Choroid plexus epithelial cell (primary cell): Measurements from ENCODE around the gene KIAA1328.

Experiments used
- DNase-seq: peaks from one replicate; pipeline ENCODE4 v3.0.0-alpha.2; 2010; ENCODE audit warnings: low read depth
- H3K4me3 ChIP-seq: 2 replicates; pipeline ENCODE4 v1.5.1; 2011; ENCODE audit warnings: low read depth, mild to moderate bottlenecking, control low read depth, low read length, moderate library complexity
- TF ChIP-seq, protein P1 (sequence below): conservative IDR thresholded peaks from 2 replicates; pipeline ENCODE4 v1.5.1; 2011; ENCODE audit warnings: low read depth, mild to moderate bottlenecking, control low read depth, inconsistent platforms, low read length, moderate library complexity

KIAA1328 gene

DNA sequence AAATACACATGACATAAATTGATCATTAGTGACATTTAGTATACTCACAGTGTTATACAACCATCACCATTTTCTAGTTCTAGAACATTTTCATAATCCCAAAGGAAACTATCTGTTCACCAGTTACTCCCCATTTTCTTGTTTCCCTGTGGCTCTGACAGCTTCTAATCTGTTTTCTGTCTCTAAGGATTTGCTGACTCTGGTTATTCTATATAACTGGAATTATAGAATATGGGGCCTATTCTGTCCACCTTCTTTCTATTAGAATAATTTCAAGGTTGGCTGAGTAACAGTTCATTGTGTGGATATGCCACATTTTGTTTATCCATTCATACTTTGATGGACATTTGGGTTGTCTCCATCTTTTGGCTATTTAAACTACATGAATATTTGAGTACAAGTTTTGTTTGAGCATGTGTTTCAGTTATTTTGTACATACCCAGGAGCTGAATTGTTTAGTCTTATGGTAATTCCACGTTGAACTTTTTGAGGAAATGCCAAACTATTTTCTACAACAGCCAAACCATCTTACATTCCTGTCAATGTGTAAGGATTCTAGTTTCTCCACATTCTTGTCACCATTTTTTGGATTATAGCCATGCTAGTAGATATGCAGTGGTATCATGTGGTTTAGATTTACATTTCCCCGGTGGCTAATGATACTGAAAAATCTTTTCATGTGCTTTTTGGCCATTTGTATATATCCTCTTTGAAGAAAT, 20.5 kb downstream of the KIAA1328 start:
- no peak overlapping the region for H3K4me3 ChIP-seq
- DNase-seq = peak; percentile 89
- TF ChIP-seq, protein P1, sequence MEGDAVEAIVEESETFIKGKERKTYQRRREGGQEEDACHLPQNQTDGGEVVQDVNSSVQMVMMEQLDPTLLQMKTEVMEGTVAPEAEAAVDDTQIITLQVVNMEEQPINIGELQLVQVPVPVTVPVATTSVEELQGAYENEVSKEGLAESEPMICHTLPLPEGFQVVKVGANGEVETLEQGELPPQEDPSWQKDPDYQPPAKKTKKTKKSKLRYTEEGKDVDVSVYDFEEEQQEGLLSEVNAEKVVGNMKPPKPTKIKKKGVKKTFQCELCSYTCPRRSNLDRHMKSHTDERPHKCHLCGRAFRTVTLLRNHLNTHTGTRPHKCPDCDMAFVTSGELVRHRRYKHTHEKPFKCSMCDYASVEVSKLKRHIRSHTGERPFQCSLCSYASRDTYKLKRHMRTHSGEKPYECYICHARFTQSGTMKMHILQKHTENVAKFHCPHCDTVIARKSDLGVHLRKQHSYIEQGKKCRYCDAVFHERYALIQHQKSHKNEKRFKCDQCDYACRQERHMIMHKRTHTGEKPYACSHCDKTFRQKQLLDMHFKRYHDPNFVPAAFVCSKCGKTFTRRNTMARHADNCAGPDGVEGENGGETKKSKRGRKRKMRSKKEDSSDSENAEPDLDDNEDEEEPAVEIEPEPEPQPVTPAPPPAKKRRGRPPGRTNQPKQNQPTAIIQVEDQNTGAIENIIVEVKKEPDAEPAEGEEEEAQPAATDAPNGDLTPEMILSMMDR = no peak

- TF ChIP-seq, protein P1 = no peak
- peak; percentile 95 for DNase-seq
- no peak overlapping the region for H3K4me3 ChIP-seq
Measured at GRCh38 chr18:36850527-36851201, 21.7 kb downstream of the KIAA1328 start.

DNA sequence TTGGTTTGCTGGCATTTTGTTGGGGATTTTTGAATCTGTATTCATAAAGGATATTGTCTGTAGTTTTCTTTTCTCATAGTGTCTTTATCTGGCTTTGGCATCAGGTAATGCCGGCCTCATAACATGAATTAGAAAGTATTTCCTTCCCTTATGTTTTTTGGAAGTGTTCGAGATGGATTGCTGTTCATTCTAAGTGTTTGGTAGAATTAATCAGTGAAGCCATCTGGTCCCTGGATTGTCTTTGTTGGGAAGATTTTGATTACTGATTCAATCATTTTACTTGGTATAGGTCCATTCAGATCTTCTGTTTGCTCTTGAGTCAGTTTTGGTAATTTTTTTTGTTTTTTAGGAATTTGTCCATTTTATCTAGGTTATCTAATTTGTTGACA, 22.3 kb downstream of the KIAA1328 start:
- TF ChIP-seq, protein P1 = no peak
- DNase-seq = no peak
- no peak overlapping the region for H3K4me3 ChIP-seq

DNA sequence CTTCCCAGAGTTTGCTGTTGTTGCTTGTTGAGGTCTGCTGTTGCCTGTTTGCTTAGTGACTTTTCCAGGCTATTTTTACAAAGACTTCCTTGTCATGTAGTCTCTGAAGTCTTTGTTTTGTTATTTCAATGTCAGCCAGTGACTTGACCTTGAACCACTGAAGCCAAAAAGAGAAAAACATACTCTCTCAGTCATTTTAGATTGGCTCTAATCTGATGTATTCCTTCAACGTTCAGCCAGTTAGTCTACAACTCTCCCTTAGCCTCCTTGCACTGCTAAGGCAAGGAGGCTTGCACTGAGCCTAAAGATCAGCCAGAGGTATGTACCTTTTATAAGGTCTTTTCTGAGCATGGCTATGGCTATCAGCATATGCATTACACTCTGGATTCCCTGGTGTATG, 27.9 kb downstream of the KIAA1328 start:
- no peak overlapping the region for H3K4me3 ChIP-seq
- TF ChIP-seq, protein P1 = no peak
- DNase-seq = no peak

- no peak for DNase-seq
- H3K4me3 ChIP-seq = no peak overlapping the region
- TF ChIP-seq, protein P1 = no peak
Measured at GRCh38 chr18:36862182-36862581, 33.3 kb downstream of the KIAA1328 start.

DNA sequence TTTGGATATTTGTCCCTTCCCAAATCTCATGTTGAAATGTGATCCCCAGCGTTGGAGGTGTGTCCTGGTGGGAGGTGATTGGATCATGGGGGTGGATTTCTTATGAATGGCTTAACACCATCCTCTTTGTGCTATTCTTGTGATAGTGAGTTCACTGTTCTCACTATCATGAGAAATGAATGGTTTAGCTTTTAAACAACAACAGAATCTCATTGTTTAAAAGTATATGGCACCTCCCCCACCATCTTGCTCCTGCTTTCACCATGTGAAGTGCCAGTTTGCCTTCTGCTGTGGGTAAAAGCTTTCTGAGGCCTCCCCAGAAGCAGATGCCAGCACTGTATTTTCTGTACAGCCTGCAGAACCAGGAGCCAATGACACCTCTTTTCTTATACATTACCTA, 38.1 kb downstream of the KIAA1328 start:
- no peak overlapping the region for H3K4me3 ChIP-seq
- TF ChIP-seq, protein P1 = no peak
- DNase-seq = no peak

- no peak overlapping the region for H3K4me3 ChIP-seq
- TF ChIP-seq, protein P1 = no peak
- no peak for DNase-seq
Measured at GRCh38 chr18:36871801-36872200, 42.9 kb downstream of the KIAA1328 start.
